ENCODE data around the gene PDE4D. TPM values are rescaled to one million over a fixed set of nuclear protein-coding genes. Genes with fewer than 3 reads are reported as not detected.
"Not testable (repeated sequence)": the region's sequence is repeated elsewhere in the genome, so short reads cannot be mapped to it uniquely, and the experiment has no call there.

PDE4D gene
- total and polyA plus RNA-seq, 2 experiments from 2014 or later = 21.9 to 54.2 TPM

- DNase-seq (ENCODE audit: low read depth in 1 of 2, low spot score in 1 of 2) = no peak
- no peak overlapping the region for H3K4me3 ChIP-seq
- no peaks in the 10 kb centered on the region for H3K9me3 ChIP-seq (ENCODE audit: low read depth)
- no peaks in the 10 kb centered on the region for H3K36me3 ChIP-seq
- peaks cover 15% of the 10 kb centered on the region for H3K4me1 ChIP-seq (ENCODE audit: low read depth)
- no peaks in the 10 kb centered on the region for H3K27me3 ChIP-seq
- no peak overlapping the region for H3K27ac ChIP-seq
- TF ChIP-seq CTCF (IDR thresholded peaks at IDR 0.05; ENCODE audit: low read depth, low read length) = no peak
These were observed 895.0 kb downstream of the PDE4D start for GRCh38 chr5:58998544-58998943.

- not testable (repeated sequence) for H3K9me3 ChIP-seq (ENCODE audit: low read depth); H3K27me3 ChIP-seq; DNase-seq (ENCODE audit: low read depth in 1 of 2, low spot score in 1 of 2); H3K36me3 ChIP-seq; H3K4me1 ChIP-seq (ENCODE audit: low read depth); H3K4me3 ChIP-seq; H3K27ac ChIP-seq
These were observed 897.7 kb downstream of the PDE4D start for GRCh38 chr5:58995779-58996178.

- DNase-seq (ENCODE audit: low read depth in 1 of 2, low spot score in 1 of 2) = no peak
- Histone ChIP-seq H3K27me3 (no peaks in the 10 kb centered on the region), H3K9me3 (ENCODE audit: low read depth) (no peaks in the 10 kb centered on the region), H3K27ac (no peak overlapping the region), H3K4me1 (ENCODE audit: low read depth) (no peaks in the 10 kb centered on the region), H3K36me3 (peaks cover 15% of the 10 kb centered on the region), H3K4me3 (no peak overlapping the region)
- no peak for TF ChIP-seq CTCF (IDR thresholded peaks at IDR 0.05; ENCODE audit: low read depth, low read length)
These were observed 900.1 kb downstream of the PDE4D start for GRCh38 chr5:58993461-58993860.

- no peak for TF ChIP-seq CTCF (IDR thresholded peaks at IDR 0.05; ENCODE audit: low read depth, low read length)
- Histone ChIP-seq H3K27ac (no peak overlapping the region), H3K4me3 (no peak overlapping the region), H3K4me1 (ENCODE audit: low read depth) (no peaks in the 10 kb centered on the region), H3K9me3 (ENCODE audit: low read depth) (no peaks in the 10 kb centered on the region), H3K27me3 (no peaks in the 10 kb centered on the region), H3K36me3 (peaks cover 15% of the 10 kb centered on the region)
- DNase-seq (ENCODE audit: low read depth in 1 of 2, low spot score in 1 of 2) = no peak
These were observed 904.6 kb downstream of the PDE4D start for GRCh38 chr5:58988938-58989337.

- H3K9me3 ChIP-seq (ENCODE audit: low read depth) = no peaks in the 10 kb centered on the region
- no peak overlapping the region for H3K27ac ChIP-seq
- no peak overlapping the region for H3K4me3 ChIP-seq
- no peak for DNase-seq (ENCODE audit: low read depth in 1 of 2, low spot score in 1 of 2)
- no peak for TF ChIP-seq CTCF (IDR thresholded peaks at IDR 0.05; ENCODE audit: low read depth, low read length)
- H3K4me1 ChIP-seq (ENCODE audit: low read depth) = no peaks in the 10 kb centered on the region
- no peaks in the 10 kb centered on the region for H3K27me3 ChIP-seq
- peaks cover 15% of the 10 kb centered on the region for H3K36me3 ChIP-seq
These were observed 906.3 kb downstream of the PDE4D start for GRCh38 chr5:58987193-58987592.

GRCh38 chr5:58986281-58986680 lies 907.2 kb downstream of the PDE4D start:
- Histone ChIP-seq H3K27ac (no peak overlapping the region), H3K4me3 (no peak overlapping the region), H3K27me3 (no peaks in the 10 kb centered on the region), H3K36me3 (peaks cover 18% of the 10 kb centered on the region), H3K9me3 (ENCODE audit: low read depth) (no peaks in the 10 kb centered on the region), H3K4me1 (ENCODE audit: low read depth) (no peaks in the 10 kb centered on the region)
- TF ChIP-seq CTCF (IDR thresholded peaks at IDR 0.05; ENCODE audit: low read depth, low read length) = no peak
- DNase-seq (ENCODE audit: low read depth in 1 of 2, low spot score in 1 of 2) = no peak

Measured in cardiac muscle cell (in vitro differentiated cells and primary cell).